Muscle of back (tissue), 13 donors: ENCODE data around the gene BPIFB4. TPM values are rescaled to one million over a fixed set of nuclear protein-coding genes. Genes with fewer than 3 reads are reported as not detected.
"Not testable (repeated sequence)": the region's sequence is repeated elsewhere in the genome, so short reads cannot be mapped to it uniquely, and the experiment has no call there.

ENCODE experiments used
- DNase-seq, 3 donors: peaks; one replicate each; pipeline versions ENCODE4 v3.0.0 to v3.0.0-alpha.2; 2013
- long read RNA-seq, 9 donors: transcript quantifications; one replicate each; lab custom pipeline, GENCODE V29; 2026
- polyA plus RNA-seq, 10 donors: library from polyadenylated mRNA; unstranded; fragments of 120-200 nt; gene quantifications; one replicate each; pipeline ENCODE4 v1.2.1, GENCODE V29; 2013; ENCODE audit not compliant: insufficient read length in 10 of 10

Gene BPIFB4
- under 1 TPM in 3 of 10 donors, not detected in 7; 0.19 to 0.30 (median 0.29) TPM for polyA plus RNA-seq
- long read RNA-seq, donor 1: 0 reads
- long read RNA-seq, donor 2: 0 reads
- long read RNA-seq, donor 3: 0 reads
- long read RNA-seq, donor 4: 0 reads
- long read RNA-seq, donor 5: 0 reads
- long read RNA-seq, donor 6: 0 reads
- long read RNA-seq, donor 7: 0 reads
- long read RNA-seq, donor 8: 0 reads
- long read RNA-seq, donor 9: 0 reads

DNA sequence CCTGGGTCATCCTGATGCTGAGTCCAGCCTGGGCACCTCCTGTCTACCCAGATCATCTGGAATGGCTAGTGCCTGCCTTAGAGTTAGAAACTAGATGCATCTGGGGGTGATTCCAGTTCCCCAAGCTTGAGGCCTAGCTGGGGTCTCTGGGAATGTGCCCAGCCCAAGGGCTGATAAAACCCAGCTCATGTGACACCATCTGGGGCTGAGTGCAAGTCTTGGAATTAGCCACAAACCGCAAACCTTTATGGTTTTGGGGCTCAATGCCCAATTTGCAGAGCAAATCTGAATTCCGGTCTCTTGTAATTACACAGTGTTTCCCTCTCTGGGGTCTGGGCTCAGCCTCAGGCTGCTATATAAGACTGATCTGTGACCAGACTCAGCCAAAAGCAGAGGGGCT, at the start of gene BPIFB4:
BPIFB4 (plus strand) TSS at position 385 of the 400 bp plus-strand sequence. CDS start 1,884 bp downstream, outside the sequence.
- peak in 1 of 3 donors; percentile 10 for DNase-seq

GRCh38 chr20:33030076-33030475, 49.4 kb upstream of the BPIFB4 start:
- DNase-seq: no peak

DNA sequence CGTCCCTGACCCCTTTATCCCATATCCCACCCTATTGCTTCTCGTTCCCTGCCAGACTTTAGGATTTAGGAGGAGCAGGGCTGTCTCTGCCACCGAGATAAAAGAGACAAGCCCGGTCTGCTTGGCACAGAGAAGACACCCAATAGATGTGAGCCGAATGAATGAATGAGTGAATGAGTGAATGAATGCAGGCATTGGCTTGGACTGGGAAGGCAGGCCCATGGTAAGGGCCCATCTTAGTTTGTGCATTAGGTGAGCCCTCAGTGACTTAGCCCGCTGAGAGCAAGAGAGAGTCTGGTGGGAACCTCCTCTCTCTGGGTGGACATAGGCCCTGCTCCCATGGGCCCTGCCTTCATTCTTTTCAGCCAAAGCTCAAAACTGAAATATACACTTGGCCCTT, 48.9 kb upstream of the BPIFB4 start:
- DNase-seq: no peak

DNA sequence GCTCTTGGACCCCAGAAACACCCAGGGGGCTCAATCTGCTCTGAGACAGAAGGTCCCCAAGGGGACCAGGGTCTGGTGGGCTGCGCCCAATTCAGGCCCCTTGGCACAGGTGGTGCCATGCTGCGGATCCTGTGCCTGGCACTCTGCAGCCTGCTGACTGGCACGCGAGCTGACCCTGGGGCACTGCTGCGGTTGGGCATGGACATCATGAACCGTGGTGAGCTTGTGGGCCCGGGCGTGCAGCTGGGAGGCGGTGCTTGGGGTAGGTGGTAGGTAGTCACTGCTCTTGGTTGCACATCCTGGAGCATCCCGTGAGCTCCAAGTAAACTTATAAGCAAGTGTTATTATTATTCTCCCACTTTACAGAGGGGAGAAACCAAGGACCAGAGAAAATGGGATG, 47.9 kb upstream of the BPIFB4 start, which contains the start of gene BPIFB6:
BPIFB6 (plus strand) TSS at position 118 of the 400 bp plus-strand sequence; CDS start at position 118, 0 bp downstream.
- no peak for DNase-seq

GRCh38 chr20:33032555-33032954, 46.9 kb upstream of the BPIFB4 start:
- no peak for DNase-seq

DNA sequence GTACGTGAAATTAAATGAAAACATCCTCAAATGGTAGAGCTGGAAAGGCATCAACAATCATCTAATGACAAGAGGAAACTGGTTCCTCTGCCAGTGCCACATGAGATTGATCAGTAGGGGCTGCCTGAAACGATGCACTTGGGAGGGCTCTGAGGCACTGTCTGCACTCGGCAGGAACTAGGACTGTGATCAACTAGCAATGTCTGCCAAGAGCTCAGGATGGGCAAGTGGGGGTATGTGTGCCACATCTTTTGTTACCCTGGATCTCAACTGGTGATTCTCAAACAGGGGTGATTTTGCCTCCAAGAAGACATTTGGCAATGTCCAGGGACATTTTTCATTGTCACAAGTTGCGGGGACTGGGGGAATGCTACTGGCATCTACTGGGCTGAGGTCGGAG, 46.1 kb upstream of the BPIFB4 start:
- DNase-seq: no peak

- no peak for DNase-seq
Measured at GRCh38 chr20:33034115-33034514, 45.3 kb upstream of the BPIFB4 start.

- no peak for DNase-seq
Measured at GRCh38 chr20:33034901-33035492, 44.4 kb upstream of the BPIFB4 start.

DNA sequence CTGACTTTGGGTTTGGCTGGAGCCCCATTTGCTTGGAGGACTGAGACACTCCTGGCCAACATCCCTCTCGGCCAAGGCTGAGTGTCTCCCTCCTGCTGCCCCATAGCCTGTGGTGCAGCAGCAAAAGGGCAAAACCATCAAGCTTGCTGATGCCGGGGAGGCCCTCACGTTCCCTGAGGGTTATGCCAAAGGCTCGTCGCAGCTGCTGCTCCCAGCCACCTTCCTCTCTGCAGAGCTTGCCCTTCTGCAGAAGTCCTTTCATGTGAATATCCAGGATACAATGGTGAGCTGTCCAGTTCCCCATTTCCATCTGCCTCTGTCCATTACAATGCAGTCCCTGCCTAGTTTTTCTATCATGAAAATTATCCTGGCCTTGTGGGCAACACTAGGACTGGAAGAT, 42.0 kb upstream of the BPIFB4 start:
- DNase-seq: no peak

- no peak for DNase-seq
Measured at GRCh38 chr20:33038243-33038642, 41.2 kb upstream of the BPIFB4 start.

- DNase-seq: no peak
Measured at GRCh38 chr20:33042430-33042829, 37.0 kb upstream of the BPIFB4 start.

DNA sequence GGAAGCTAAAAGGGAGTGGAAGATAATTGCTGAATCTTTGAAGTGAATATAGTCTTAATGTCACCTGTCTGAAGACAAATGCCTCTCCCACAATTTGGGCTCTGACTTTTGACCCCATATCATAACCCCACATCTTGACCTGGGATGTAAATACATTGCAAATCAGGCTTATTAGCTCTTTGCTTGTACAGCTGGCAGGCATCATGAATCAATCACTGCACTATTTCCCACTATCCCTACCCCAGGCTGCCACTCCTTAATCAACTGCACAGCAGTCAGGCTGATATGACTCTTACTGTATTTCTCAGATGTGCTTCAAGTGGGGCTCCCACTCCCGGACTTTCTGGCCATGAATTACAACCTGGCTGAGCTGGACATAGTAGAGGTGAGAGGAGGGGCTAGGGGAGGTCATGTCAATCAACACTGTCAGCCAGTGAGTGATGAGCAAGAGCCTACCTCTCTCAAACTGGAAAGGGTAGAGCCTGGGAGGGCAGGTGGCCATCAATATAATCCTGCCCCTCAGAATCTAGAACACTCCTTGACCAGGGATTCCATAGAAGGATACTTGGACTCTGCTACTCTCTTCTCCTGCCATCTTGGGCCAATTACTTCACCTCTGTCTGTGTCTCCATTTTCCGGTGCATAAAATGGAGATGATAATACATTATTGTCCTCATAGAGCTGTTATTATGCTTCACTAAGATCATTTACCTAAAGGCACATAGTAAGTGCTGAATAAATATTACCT, 36.3 kb upstream of the BPIFB4 start:
- no peak for DNase-seq

GRCh38 chr20:33043731-33044181, 35.7 kb upstream of the BPIFB4 start:
- DNase-seq: no peak

DNA sequence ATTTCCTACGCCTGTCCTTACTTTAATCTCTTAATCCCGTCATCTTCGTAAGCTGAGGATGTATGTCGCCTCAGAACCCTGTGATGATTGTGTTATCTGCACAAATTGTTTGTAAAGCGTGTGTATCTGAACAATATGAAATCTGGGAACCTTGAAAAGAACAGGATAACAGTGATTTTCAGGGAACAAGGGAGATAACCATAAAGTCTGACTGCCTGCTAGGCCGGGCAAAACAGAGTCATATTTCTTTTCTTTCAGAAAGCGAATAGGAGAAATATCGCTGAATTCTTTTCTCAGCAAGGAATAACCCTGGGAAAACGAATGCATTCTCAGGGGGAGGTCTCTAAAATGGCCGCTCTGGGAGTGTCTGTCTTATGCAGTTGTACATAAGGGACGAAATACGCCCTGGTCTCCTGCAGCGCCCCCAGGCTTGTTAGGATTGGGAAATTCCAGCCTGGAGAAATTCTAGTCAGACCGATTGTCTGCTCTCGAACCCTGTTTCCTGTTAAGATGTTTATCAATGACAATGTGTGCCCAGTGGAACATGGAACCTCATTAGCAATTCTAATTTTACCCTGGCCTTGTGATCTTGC, 34.2 kb upstream of the BPIFB4 start:
- not testable (repeated sequence) for DNase-seq

DNA sequence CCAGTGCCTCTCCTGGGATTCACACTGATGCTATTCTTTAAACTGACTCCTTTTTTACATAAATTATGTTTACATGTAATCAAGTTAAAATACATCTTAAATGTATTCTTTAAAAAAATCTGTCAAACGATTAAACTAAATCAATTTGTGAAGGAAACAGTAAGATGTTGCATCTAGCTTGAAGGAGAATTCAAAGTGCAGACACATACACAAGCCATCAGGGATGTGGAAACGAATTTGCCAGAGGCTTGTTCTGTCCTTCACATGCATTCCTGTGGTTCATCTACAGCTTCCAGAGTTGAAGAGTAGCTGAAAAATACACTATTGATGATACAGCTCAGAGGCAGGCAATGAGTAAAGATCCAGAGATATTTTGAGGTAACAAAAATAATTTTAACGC, 33.0 kb upstream of the BPIFB4 start:
- no peak for DNase-seq

GRCh38 chr20:33051333-33051732, 28.1 kb upstream of the BPIFB4 start:
- no peak for DNase-seq

- no peak for DNase-seq
Measured at GRCh38 chr20:33053291-33054106, 25.9 kb upstream of the BPIFB4 start, which contains the start of gene BPIFB3. Gene BPIFB3 (plus strand): TSS chr20:33053903. CDS start chr20:33055436, 1,533 bp downstream.

GRCh38 chr20:33054381-33054780, 25.1 kb upstream of the BPIFB4 start:
- DNase-seq: no peak

GRCh38 chr20:33054791-33055190, 24.7 kb upstream of the BPIFB4 start:
- no peak for DNase-seq

GRCh38 chr20:33059136-33059535, 20.3 kb upstream of the BPIFB4 start:
- no peak for DNase-seq

- DNase-seq: no peak
Measured at GRCh38 chr20:33059741-33060390, 19.6 kb upstream of the BPIFB4 start.
